HG03108 (cell line): ENCODE data around the gene P2RY2.
A peak's percentile ranks its signal among the peaks of the same experiment; 100 is the strongest.
"Not testable (repeated sequence)": the region's sequence is repeated elsewhere in the genome, so short reads cannot be mapped to it uniquely, and the experiment has no call there.

Source experiments
- ATAC-seq: cut with Tn5 transposase; IDR thresholded peaks from one replicate; pipeline ENCODE4 v1.9.1; 2021; ENCODE audit warnings: moderate library complexity; ENCODE audit not compliant: unreplicated experiment

The P2RY2 gene

GRCh38 chr11:73187854-73188253 is 30.2 kb upstream of the P2RY2 start:
- ATAC-seq = no peak

GRCh38 chr11:73188301-73188700 is 29.8 kb upstream of the P2RY2 start:
- no peak for ATAC-seq

- peak; percentile 53 for ATAC-seq
Measured at GRCh38 chr11:73189315-73189714, 28.8 kb upstream of the P2RY2 start.

- ATAC-seq = no peak
Measured at GRCh38 chr11:73189723-73190556, 28.1 kb upstream of the P2RY2 start.

- ATAC-seq = no peak
Measured at GRCh38 chr11:73190557-73190885, 27.6 kb upstream of the P2RY2 start.

GRCh38 chr11:73191151-73191550 is 26.9 kb upstream of the P2RY2 start:
- ATAC-seq = no peak

- ATAC-seq = no peak
Measured at GRCh38 chr11:73192272-73192671, 25.8 kb upstream of the P2RY2 start.

- ATAC-seq = peak; percentile 58
Measured at GRCh38 chr11:73193251-73194033, 24.6 kb upstream of the P2RY2 start.

GRCh38 chr11:73194034-73194507 is 24.0 kb upstream of the P2RY2 start:
- no peak for ATAC-seq

GRCh38 chr11:73194593-73194992 is 23.5 kb upstream of the P2RY2 start:
- ATAC-seq = no peak

GRCh38 chr11:73195191-73196007 is 22.7 kb upstream of the P2RY2 start:
- no peak for ATAC-seq

GRCh38 chr11:73196576-73196975 is 21.5 kb upstream of the P2RY2 start:
- no peak for ATAC-seq

GRCh38 chr11:73197348-73197747 is 20.7 kb upstream of the P2RY2 start:
- ATAC-seq = no peak

GRCh38 chr11:73197787-73198186 is 20.3 kb upstream of the P2RY2 start:
- ATAC-seq = not testable (repeated sequence)

GRCh38 chr11:73198677-73199076 is 19.4 kb upstream of the P2RY2 start:
- ATAC-seq = no peak

- no peak for ATAC-seq
Measured at GRCh38 chr11:73199446-73199845, 18.6 kb upstream of the P2RY2 start.

GRCh38 chr11:73200256-73200655 is 17.8 kb upstream of the P2RY2 start:
- ATAC-seq = no peak

- ATAC-seq = no peak
Measured at GRCh38 chr11:73201249-73201648, 16.8 kb upstream of the P2RY2 start.

GRCh38 chr11:73201888-73202780 is 15.9 kb upstream of the P2RY2 start:
- no peak for ATAC-seq

- ATAC-seq = no peak
Measured at GRCh38 chr11:73203322-73203721, 14.8 kb upstream of the P2RY2 start.
